Posterior cingulate gyrus (tissue), 11 donors: ENCODE results near the gene NLRP1.
A peak's percentile ranks its signal among the peaks of the same experiment; 100 is the strongest.

Experiments
- DNase-seq, 10 donors: peaks; one replicate each; pipeline versions ENCODE4 v3.0.0 to v3.0.0-alpha.2; 2020 to 2021; ENCODE audit warnings: mixed read lengths in 3 of 10
- intact Hi-C: fragments of 100-400 bp; cut with DNase I; formaldehyde crosslinking; loops from one replicate; pipeline ENCODE4 v1.15.1; 2023

The NLRP1 gene

GRCh38 chr17:5527601-5528250 lies 56.6 kb downstream of the NLRP1 start:
- DNase-seq, result no peak
- intact Hi-C loops, result no loop called here

DNA sequence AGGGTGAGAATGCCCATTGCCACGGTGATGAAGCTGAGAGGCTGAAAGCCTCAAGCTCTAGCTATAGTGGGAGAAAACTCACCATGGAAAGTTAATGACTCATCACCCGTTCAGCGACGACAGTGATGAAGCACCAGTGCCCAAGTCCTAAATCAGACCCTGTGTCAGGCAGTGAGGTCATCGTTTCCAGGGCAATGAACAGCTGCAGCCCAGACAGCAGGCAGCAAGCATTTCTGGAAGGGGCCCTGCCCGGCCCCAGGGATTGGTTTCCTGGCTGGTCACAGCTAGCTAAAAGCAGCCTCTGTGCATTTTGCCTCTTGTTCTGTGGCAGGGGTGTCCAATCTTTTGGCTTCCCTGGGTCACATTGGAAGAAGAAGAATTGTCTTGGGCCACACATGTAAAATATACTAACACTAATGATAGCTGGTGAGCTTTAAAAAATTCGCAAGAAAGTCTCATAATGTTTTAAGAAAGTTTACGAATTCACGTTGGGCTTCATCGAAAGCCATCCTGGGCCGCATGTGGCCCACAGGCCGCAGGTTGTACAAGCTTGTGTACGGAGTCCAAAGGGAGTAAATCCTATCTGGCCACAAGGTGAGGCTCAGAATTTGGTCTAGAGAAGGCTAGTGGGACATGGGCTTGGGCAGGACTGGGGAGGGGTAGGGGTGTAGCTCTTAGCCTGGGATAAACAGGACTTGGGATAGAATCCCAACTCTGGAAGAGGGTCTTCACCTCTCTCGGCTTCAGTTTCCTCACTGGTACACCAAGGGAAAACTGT lies 57.3 kb downstream of the NLRP1 start:
- intact Hi-C loops, result no loop called here
- peak in 7 of 10 donors; percentile 48 to 96 (median 74) for DNase-seq

- no peak for DNase-seq
- intact Hi-C loops, result no loop called here
These were observed 61.1 kb downstream of the NLRP1 start for GRCh38 chr17:5523249-5523648.

- DNase-seq, result no peak
- intact Hi-C loops, result no loop called here
These were observed 61.8 kb downstream of the NLRP1 start for GRCh38 chr17:5522476-5522875.

GRCh38 chr17:5516060-5516792 lies 68.1 kb downstream of the NLRP1 start:
- no peak for DNase-seq
- intact Hi-C loops, result no loop called here

DNA sequence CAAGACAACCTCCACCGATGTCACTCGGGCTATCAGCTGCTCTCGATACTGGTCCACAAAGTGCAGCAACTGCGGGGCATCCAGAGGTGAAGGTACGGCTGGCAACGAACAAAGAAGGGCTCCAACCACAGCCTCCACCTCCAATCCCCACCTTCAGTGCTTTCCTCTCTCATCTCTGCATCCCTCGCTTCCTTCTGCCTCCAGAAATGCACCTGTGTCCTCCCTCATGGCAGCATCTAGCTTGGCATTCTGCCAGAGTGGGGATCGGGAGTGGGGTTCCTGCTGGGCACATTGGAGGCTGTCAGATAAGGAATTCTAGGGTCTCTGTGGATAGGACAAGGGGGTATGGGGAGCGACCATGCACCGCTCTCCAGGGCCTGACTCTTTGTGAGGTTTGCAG lies 69.3 kb downstream of the NLRP1 start:
- no peak for DNase-seq
- intact Hi-C loops, result no loop called here

DNA sequence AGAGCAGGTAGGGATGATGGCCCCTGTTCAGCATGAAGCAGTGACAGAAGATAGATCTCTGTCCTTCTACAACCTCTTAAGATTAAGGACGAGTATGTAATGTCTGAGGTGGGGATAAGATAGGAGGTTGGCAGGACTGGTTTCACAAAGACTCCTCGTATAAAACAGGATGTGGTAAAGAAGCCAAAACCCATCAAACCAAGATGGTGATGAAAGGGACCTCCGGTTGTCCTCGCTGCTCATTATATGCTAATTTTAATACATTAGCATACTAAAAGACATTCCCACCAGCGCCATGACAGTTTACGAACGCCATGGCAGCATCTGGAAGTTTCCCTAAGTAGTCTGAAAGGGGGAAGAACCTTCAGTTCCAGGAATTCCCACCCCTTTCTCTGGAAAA lies 70.7 kb downstream of the NLRP1 start:
- intact Hi-C loops, result no loop called here
- DNase-seq, result no peak

DNA sequence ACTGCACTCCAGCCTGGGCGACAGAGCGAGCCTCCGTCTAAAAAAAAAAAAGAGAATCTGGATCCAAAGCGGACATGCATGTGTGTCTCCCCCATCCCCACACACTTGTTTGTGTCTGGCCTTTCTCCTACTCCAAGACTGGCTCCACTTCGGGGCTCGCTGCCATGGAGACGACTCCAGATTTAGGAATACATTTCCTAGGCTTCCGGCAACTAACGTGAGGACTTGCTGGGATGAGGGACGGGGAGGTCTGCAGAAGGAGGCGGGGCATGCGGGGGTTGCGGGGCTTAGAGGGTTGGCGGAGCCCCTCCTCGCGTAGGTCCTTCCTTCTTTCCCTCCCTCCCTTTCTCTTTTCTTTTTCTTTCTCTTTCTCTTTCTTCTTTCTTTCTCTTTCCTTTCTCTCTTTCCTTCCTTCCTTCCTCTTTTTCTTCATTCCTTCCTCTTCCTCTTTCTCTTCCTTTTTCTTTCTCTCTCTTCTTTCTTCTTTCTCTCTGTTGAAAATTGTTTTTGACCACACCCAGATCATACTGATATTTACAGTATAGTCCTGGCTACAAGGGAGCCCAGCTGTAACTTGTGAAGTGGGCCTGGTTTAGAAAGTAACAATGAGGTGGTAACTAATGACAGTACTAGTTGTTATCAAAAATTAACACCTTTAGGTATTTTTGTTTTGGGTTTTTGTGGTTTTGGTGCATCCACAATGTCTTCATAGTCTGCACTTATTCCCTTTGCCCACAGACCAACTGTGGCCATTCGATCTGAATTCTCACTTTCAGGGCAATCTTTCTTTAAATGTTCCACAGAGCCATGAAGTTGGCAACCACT lies 72.7 kb downstream of the NLRP1 start:
- DNase-seq, result peak in 3 of 10 donors; percentile 16 to 34 (median 17)
- intact Hi-C loops, result no loop called here

- no peak for DNase-seq
- intact Hi-C loops, result no loop called here
These were observed 73.5 kb downstream of the NLRP1 start for GRCh38 chr17:5510771-5511170.

DNA sequence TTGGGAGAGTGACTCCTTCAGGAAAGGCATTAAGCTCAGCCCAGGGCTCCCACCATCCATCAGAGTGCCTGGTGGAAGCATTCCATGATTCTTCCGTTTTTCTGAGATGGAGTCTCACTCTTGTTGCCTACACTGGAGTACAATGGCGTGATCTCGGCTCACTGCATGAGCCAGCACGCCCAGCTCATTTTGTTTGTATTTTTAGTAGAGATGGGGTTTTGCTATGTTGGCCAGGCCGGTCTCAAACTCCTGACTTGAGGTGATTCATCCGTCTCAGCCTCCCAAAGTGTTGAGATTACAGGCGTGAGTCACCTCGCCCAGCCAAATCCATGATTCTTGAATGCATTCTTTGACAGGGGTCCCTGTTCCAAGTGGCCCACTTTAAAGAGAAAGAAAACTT lies 74.8 kb downstream of the NLRP1 start:
- intact Hi-C loops, result no loop called here
- no peak for DNase-seq

DNA sequence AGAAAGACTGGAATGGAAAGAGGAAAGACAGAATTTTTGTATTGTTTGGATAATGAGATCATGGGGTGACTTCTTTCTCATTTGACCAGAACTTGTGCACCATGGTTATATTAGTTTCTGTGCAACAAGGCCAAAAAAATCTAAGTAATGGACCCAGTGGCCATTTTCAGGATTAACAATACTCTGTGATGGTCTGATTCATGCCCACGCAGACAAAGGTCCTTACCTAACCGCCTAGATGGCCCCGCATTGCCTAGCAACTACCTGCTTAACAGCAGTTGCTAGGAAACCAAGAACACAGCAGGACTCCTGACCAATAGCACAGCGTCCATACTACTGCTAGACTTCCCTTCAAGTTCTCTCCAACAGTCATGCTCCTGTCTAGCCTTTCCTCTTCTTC lies 75.5 kb downstream of the NLRP1 start:
- no peak for DNase-seq
- intact Hi-C loops, result no loop called here

DNA sequence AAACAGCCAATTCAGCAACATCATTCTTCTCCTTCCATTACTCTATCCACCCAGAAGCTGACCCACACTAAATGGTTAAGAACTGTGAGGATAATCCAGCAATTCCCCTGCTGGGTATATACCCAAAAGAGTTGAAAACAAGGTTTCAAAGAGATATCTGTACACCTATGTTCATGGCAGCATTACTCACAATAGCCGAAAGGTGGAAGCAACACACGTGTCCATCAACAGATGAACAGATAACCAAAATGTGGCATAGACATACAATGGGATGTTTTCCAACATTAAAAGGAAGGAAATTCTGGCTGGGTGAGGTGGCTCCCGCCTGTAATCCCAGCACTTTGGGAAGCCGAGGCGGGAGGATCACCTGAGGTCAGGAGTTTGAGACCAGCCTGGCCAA lies 78.0 kb downstream of the NLRP1 start:
- intact Hi-C loops, result no loop called here
- DNase-seq, result no peak

DNA sequence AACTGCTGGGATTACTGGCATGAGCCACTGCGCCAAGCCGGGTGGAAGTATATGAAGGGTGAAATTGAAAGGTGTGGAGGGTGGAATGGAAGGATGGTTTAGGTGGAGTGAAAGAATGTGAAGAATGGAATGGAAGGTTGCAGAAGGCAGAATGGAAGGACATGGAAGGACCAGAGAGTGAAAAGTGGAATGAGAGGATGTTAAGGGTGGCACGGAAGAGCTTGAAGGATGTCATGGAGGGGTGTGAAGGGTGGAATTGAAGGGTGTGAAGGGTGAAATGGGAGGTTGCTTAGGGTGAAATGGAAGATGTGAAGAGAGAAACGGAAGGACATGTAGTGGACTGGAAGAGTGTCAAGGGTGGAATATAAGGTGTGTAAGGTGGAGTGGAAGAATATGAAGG lies 81.8 kb downstream of the NLRP1 start:
- intact Hi-C loops, result no loop called here
- DNase-seq, result no peak

GRCh38 chr17:5501685-5502084 lies 82.6 kb downstream of the NLRP1 start:
- intact Hi-C loops, result no loop called here
- peak in 1 of 10 donors; percentile 78 for DNase-seq

DNA sequence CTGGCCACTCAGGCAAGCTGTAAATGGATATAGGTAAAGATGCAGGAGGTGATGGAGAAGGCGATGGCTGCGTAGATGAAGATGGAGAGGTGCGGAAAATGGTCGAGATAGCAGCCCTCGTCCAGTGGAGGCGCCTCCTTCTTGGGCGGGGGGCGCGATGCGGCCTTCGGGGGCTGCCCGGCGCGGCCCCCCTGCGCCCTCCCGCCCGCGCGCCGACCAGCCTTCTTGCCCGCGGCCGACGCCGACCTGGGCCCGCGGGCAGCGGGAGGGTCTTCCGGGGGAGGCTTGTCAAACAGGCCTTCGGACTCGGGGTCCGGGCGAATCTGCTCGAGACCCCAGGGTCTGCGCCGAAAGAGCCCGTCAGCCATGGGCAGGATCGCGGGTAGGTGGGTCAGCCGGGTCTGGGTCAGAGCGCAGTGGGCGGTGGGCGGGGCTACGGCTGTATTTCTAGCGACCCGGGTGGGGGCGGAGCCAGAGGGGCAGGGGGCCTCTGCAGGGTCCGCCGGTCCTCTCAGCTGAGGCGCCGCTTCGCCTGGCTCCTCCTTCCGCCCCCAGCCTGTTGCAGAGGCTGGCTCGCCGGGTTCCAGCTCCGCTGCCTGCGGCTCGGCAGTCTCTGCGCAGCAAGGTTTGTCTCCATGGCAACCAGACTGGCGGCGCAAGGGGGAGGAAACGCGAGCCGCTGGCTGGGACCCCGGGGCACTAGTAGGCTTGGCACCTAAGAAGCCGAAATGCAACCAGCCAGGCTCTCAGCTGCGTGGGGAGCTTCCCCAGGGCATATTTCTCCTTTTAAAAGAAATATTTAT lies 83.5 kb downstream of the NLRP1 start:
- intact Hi-C loops, result no loop called here
- peak; percentile 65 to 99 (median 93) for DNase-seq

DNA sequence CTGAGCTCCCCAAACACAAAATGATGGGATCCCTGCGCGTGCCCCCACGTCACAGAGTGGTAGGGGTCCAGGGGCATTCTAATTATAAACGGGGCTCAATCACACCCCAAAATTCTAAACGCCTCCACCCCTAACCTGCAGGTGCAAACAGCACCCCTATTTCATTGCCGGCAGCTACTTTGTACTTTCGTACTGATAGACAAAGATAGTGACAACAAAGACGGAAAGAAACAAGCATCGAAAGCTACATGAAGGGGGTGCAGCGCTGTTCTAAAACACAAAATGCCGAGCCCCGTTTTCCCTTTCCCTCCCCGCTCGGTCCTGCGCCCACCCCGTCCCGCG lies 84.1 kb downstream of the NLRP1 start:
- DNase-seq, result no peak
- intact Hi-C loops, result no loop called here

GRCh38 chr17:5499476-5500231 lies 84.7 kb downstream of the NLRP1 start:
- peak in 8 of 10 donors; percentile 30 to 92 (median 54) for DNase-seq
- intact Hi-C loops, result no loop called here

- intact Hi-C loops, result no loop called here
- no peak for DNase-seq
These were observed 91.3 kb downstream of the NLRP1 start for GRCh38 chr17:5492970-5493369.

GRCh38 chr17:5488752-5489151 lies 95.6 kb downstream of the NLRP1 start:
- DNase-seq, result no peak
- intact Hi-C loops, result no loop called here
